ENCODE results near the gene DNAH8. TPM values are rescaled to one million over a fixed set of nuclear protein-coding genes. Genes with fewer than 3 reads are reported as not detected.

Gene DNAH8, protein sequence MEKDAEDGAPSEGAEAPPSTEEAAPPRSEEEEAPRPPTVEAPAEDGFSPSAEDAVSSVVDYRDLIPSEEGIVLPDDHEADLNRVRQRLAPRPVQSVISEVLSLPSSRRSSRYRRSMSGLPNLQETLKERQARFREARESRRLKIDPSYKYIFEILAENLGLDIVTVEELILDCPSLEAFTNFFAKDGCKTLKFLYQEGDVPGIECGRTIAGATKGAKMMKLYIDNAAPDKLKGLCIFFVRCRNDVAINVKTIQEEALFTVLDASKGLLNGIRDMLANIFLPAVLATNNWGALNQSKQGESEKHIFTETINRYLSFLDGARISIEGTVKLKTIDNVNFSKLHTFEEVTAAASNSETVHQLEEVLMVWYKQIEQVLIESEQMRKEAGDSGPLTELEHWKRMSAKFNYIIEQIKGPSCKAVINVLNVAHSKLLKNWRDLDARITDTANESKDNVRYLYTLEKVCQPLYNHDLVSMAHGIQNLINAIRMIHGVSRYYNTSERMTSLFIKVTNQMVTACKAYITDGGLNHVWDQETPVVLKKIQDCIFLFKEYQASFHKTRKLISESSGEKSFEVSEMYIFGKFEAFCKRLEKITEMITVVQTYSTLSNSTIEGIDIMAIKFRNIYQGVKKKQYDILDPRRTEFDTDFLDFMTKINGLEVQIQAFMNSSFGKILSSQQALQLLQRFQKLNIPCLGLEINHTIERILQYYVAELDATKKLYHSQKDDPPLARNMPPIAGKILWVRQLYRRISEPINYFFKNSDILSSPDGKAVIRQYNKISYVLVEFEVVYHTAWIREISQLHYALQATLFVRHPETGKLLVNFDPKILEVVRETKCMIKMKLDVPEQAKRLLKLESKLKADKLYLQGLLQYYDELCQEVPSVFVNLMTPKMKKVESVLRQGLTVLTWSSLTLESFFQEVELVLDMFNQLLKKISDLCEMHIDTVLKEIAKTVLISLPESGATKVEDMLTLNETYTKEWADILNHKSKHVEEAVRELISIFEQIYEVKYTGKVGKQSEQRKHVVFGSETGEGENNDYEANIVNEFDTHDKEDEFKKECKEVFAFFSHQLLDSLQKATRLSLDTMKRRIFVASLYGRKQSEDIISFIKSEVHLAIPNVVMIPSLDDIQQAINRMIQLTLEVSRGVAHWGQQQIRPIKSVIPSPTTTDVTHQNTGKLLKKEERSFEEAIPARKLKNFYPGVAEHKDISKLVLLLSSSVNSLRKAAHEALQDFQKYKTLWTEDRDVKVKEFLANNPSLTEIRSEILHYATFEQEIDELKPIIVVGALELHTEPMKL (N-terminal part only)
- under 0.01 TPM in 1 of 2 replicates, not detected in the other for total RNA-seq

GRCh38 chr6:38715016-38715689, at the start of gene DNAH8:
TSS of gene DNAH8 (plus strand) at chr6:38715311. CDS start at chr6:38722810, 7,499 bp downstream.

GRCh38 chr6:38702558-38703397, 12.3 kb upstream of the DNAH8 start, which contains the start of gene GLO1:
TSS of gene GLO1 (minus strand) at chr6:38703145. CDS start at chr6:38703054, 91 bp downstream.

GRCh38 chr6:39048481-39049399, 333.6 kb downstream of the DNAH8 start, which contains the start of gene GLP1R:
TSS of gene GLP1R (plus strand) at chr6:39048781. CDS start at chr6:39048841, 60 bp downstream.

Other genes with a start within 250 kb of the DNAH8 start
- 4.9 and 11.1 TPM in 2 replicates for gene BTBD9, start 75.4 kb upstream of the DNAH8 start, total RNA-seq
- 88.2 and 99.8 TPM in 2 replicates for gene GLO1, start 12.2 kb upstream of the DNAH8 start, total RNA-seq

All from bladder microvascular endothelial cell (primary cell).